Body of pancreas (tissue), 4 donors: ENCODE data around the gene CXCL6.

Experiments
- CTCF ChIP-seq, 7 experiments: fragments of 450-650 bp in 4 of 7; fragments of 200-600 bp in 3 of 7; sonication (generic) in 3 of 7; IDR thresholded peaks; one replicate each; pipeline ENCODE4 v1.5.1; 2016 to 2019; ENCODE audit warnings: antibody characterized with exemption in 7 of 7
- POLR2A ChIP-seq, 3 donors: fragments of 450-650 bp; IDR thresholded peaks; one replicate each; pipeline ENCODE4 v1.6.1; 2016; ENCODE audit warnings: antibody characterized with exemption in 3 of 3, mild to moderate bottlenecking in 2 of 3

GRCh38 chr4:73841243-73841925 is 4.9 kb downstream of the CXCL6 start:
- TF ChIP-seq CTCF (IDR thresholded peaks at IDR 0.05) (no peak), POLR2A (IDR thresholded peaks at IDR 0.05) (no peak)
